DND-41 (cell line): ENCODE data around the gene NBPF14.
"Not testable (repeated sequence)": the region's sequence is repeated elsewhere in the genome, so short reads cannot be mapped to it uniquely, and the experiment has no call there.

ENCODE experiments used
- CTCF ChIP-seq: IDR thresholded peaks from 2 replicates; pipeline ENCODE4 v1.5.1; 2012; ENCODE audit warnings: borderline replicate concordance, low read length, moderate library complexity, mild to moderate bottlenecking; ENCODE audit not compliant: poor library complexity, severe bottlenecking; ENCODE audit errors: extremely low read depth
- EZH2 ChIP-seq: IDR thresholded peaks from 3 replicates; pipeline ENCODE4 v1.6.1; 2012; ENCODE audit warnings: borderline replicate concordance, low read depth, mild to moderate bottlenecking, moderate library complexity, low read length, inconsistent platforms; ENCODE audit not compliant: severe bottlenecking

- not testable (repeated sequence) for TF ChIP-seq CTCF, EZH2
Observed at GRCh38 chr1:148625451-148625850, 29.6 kb upstream of the NBPF14 start.
